K562 (cell line): Measurements from ENCODE around the gene B3GALT4. TPM values are rescaled to one million over a fixed set of nuclear protein-coding genes. Genes with fewer than 3 reads are reported as not detected.

ENCODE experiments used
- ATAC-seq: fragments of 200-7000 bp; cut with Tn5 transposase; 3 replicates; pipeline ENCODE4 v1.9.1; 2020; ENCODE audit warnings: moderate library complexity
- BruUV-seq: library from RNA; stranded (reverse); fragments of 400-500 nt; replicated peaks from 2 replicates; lab custom pipeline; 2021; lab: Mats Ljungman, UMichigan
- CTCF ChIA-PET: fragments of 300-600 bp; formaldehyde crosslinking; extraction: SDS; loops from one replicate; lab custom pipeline; 2021; ENCODE audit warnings: low intra/inter-chr PET ratio; lab: Yijun Ruan, JAX
- POLR2A ChIA-PET: fragments of 300-600, 350-650 bp; sonication (Branson Sonifier 250); formaldehyde crosslinking; extraction: SDS; loops from one replicate; lab custom pipeline; 2021; ENCODE audit warnings: antibody characterized with exemption, inconsistent platforms; lab: Yijun Ruan, JAX
- DNase-seq, 4 experiments: peaks; one replicate each; pipeline versions ENCODE4 v3.0.0 to v3.0.0-alpha.2; 2011 to 2018; ENCODE audit warnings: low spot score in 3 of 4, mixed read lengths in 3 of 4; ENCODE audit errors: extremely low read depth in 1 of 4
- FAIRE-seq: peaks from 2 replicates; lab custom pipeline; 2011; peaks lifted over from hg19 to GRCh38; lab: Jason Lieb, UNC
- H2AFZ ChIP-seq: 2 replicates; pipeline ENCODE4 v1.6.0; 2011; ENCODE audit warnings: low read depth, low read length, control low read depth, inconsistent platforms
- H3K27ac ChIP-seq: fragments of 200-600 bp; 3 replicates; pipeline ENCODE4 v1.8.0; 2011; ENCODE audit warnings: low read depth, mild to moderate bottlenecking, control low read depth, inconsistent platforms, low read length, moderate library complexity, mixed read lengths; ENCODE audit errors: extremely low read depth
- H3K27me3 ChIP-seq, 2 experiments: fragments of 300-600 bp in 1 of 2; 2 replicates in 1 of 2; 3 replicates in 1 of 2; pipeline versions ENCODE4 v1.6.0 to v1.8.0; 2011; ENCODE audit warnings: inconsistent platforms in 2 of 2, low read length in 2 of 2, mild to moderate bottlenecking in 1 of 2, mixed read lengths in 1 of 2, moderate library complexity in 1 of 2; ENCODE audit not compliant: control insufficient read depth in 2 of 2, insufficient read depth in 2 of 2
- H3K36me3 ChIP-seq: fragments of 300-600 bp; 3 replicates; pipeline ENCODE4 v1.8.0; 2011; ENCODE audit warnings: mild to moderate bottlenecking, low read length, inconsistent platforms; ENCODE audit not compliant: control insufficient read depth, insufficient read depth
- H3K4me1 ChIP-seq, 2 experiments: fragments of 200-600 bp in 1 of 2; replicated peaks in 1 of 2; 2 replicates in 1 of 2; 3 replicates in 1 of 2; pipeline versions ENCODE4 v1.5.1 to v1.8.0; 2011; ENCODE audit warnings: inconsistent platforms in 2 of 2, low read length in 2 of 2, mild to moderate bottlenecking in 1 of 2, mixed read lengths in 1 of 2, moderate library complexity in 1 of 2; ENCODE audit not compliant: control insufficient read depth in 2 of 2, insufficient read depth in 2 of 2
- H3K4me2 ChIP-seq: 2 replicates; pipeline ENCODE4 v1.6.1; 2011; ENCODE audit warnings: low read length, control low read depth, inconsistent platforms, mixed read lengths; ENCODE audit not compliant: insufficient read depth
- H3K4me3 ChIP-seq: fragments of 200-600 bp; sonication (generic), shearing (Covaris generic); 2 replicates; pipeline ENCODE4 v1.5.1; 2016; ENCODE audit warnings: control low read depth, inconsistent platforms
- H3K79me2 ChIP-seq: fragments of 200-600 bp; 3 replicates; pipeline ENCODE4 v1.8.0; 2011; ENCODE audit warnings: low read length, inconsistent platforms; ENCODE audit not compliant: control insufficient read depth, insufficient read depth
- H3K9ac ChIP-seq, 2 experiments: 2 replicates each; pipeline versions ENCODE4 v1.6.0 to v1.6.1; 2011; ENCODE audit warnings: low read depth in 2 of 2, low read length in 2 of 2, control low read depth in 1 of 2, inconsistent platforms in 1 of 2, mild to moderate bottlenecking in 1 of 2, mixed read lengths in 1 of 2; ENCODE audit not compliant: insufficient read depth in 1 of 2
- H3K9me1 ChIP-seq: one replicate; pipeline ENCODE4 v1.6.0; 2011; ENCODE audit warnings: inconsistent platforms, mild to moderate bottlenecking, low read length, moderate library complexity; ENCODE audit not compliant: control insufficient read depth, insufficient read depth
- H3K9me3 ChIP-seq: replicated peaks from 2 replicates; pipeline ENCODE4 v1.5.1; 2011; ENCODE audit warnings: low read depth, low read length, inconsistent platforms; ENCODE audit not compliant: control insufficient read depth, insufficient read depth
- H4K20me1 ChIP-seq: replicated peaks from 2 replicates; pipeline ENCODE4 v1.6.1; 2011; ENCODE audit warnings: low read length, inconsistent platforms, mixed read lengths; ENCODE audit not compliant: control insufficient read depth, insufficient read depth
- ATF4 ChIP-seq: fragments of 450-650 bp; formaldehyde crosslinking; IDR thresholded peaks from 2 replicates; pipeline ENCODE4 v1.4.0; 2022; ENCODE audit warnings: mild to moderate bottlenecking, moderate library complexity
- CBX3 ChIP-seq, 2 experiments: IDR thresholded peaks; 1 replicate in 1 of 2; 2 replicates in 1 of 2; pipeline ENCODE4 v1.6.1; 2012; ENCODE audit warnings: inconsistent platforms in 2 of 2, low read length in 2 of 2, borderline replicate concordance in 1 of 2, control low read depth in 1 of 2
- EGR1 ChIP-seq: fragments of 450-650 bp; conservative IDR thresholded peaks from 2 replicates; pipeline ENCODE4 v1.6.1; 2017; ENCODE audit warnings: mild to moderate bottlenecking
- ETS1 ChIP-seq: conservative IDR thresholded peaks from 2 replicates; pipeline ENCODE4 v1.6.1; 2011; ENCODE audit warnings: low read depth, mild to moderate bottlenecking, low read length; ENCODE audit not compliant: control insufficient read depth
- JUND ChIP-seq, 2 experiments: IDR thresholded peaks; 2 replicates in 1 of 2; 3 replicates in 1 of 2; pipeline ENCODE4 v1.6.1; 2011; ENCODE audit warnings: borderline replicate concordance in 2 of 2, low read depth in 2 of 2, low read length in 2 of 2, improper control_type of control experiment in 1 of 2, missing biosample characterization in 1 of 2, missing genetic modification characterization in 1 of 2, missing genetic modification reagents in 1 of 2
- KHSRP ChIP-seq: fragments of 450-650 bp; IDR thresholded peaks from 2 replicates; pipeline ENCODE4 v1.6.1; 2017
- MLLT1 ChIP-seq, 2 experiments: fragments of 450-650 bp; IDR thresholded peaks; 2 replicates each; pipeline ENCODE4 v1.6.1; 2016
- PCBP1 ChIP-seq: fragments of 200-400 bp; formaldehyde crosslinking; IDR thresholded peaks from 2 replicates; pipeline ENCODE4 v1.6.1; 2018; ENCODE audit warnings: mild to moderate bottlenecking, low read depth, low read length; ENCODE audit not compliant: poor library complexity, severe bottlenecking
- RBM17 ChIP-seq: fragments of 200-400 bp; formaldehyde crosslinking; IDR thresholded peaks from 2 replicates; pipeline ENCODE4 v1.6.1; 2017; ENCODE audit warnings: low read depth, mild to moderate bottlenecking, low read length, borderline replicate concordance
- TAF7 ChIP-seq: fragments of 450-650 bp; IDR thresholded peaks from 2 replicates; pipeline ENCODE4 v1.6.1; 2016; ENCODE audit warnings: missing genetic modification characterization, missing compliant biosample characterization
- ZNF77 ChIP-seq: fragments of 250-450 bp; sonication (Bioruptor Pico); IDR thresholded peaks from 2 replicates; pipeline ENCODE4 v1.5.0; 2020
- WGBS: fragments of 100-300 bp; shearing (Covaris generic); methylation state at CpG from one replicate; pipeline ENCODE4 v1.1.6; 2016; ENCODE audit warnings: low coverage, mixed read lengths; ENCODE audit not compliant: insufficient coverage; ENCODE audit errors: missing lambda C conversion rate; 5-methylcytosine and 5-hydroxymethylcytosine counted together
- in situ Hi-C: fragments of 300-500 bp; cut with MboI; formaldehyde crosslinking; loops from 4 replicates; pipeline ENCODE4 v1.15.0; 2018; ENCODE audit warnings: inconsistent platforms, mixed read lengths
- intact Hi-C: fragments of 100-400 bp; cut with micrococcal nuclease; formaldehyde crosslinking; loops from 2 replicates; pipeline ENCODE4 v1.14.2; 2022
- polyA plus RNA-seq, 8 experiments: library from polyadenylated mRNA; depleted of rRNA in 4 of 8; stranded (reverse) in 5 of 8; unstranded in 3 of 8; fragments of >200 nt; fragmentation: Nextera tagmentation in 2 of 8; fragmentation: Illumina TruSeq in 1 of 8; extraction: Ambion mirVana in 2 of 8; extraction: Trizol in 1 of 8; gene quantifications; 2 replicates each; pipeline versions ENCODE4 v1.2.1 to v1.2.3, GENCODE V29; 2011 to 2014; ENCODE audit warnings: inconsistent platforms in 1 of 8, missing spikeins in 1 of 8
- total RNA-seq, 7 experiments: library from RNA; depleted of rRNA in 6 of 7; stranded (reverse); fragments of >200 nt in 6 of 7; fragmentation: Illumina TruSeq in 2 of 7; extraction: Trizol in 2 of 7; gene quantifications; 2 replicates each; pipeline versions ENCODE4 v1.2.1 to v1.2.3, GENCODE V29; 2011 to 2021; ENCODE audit warnings: low replicate concordance in 1 of 7
- TF ChIP-seq, protein P1 (sequence below): fragments of 250-450 bp; sonication (Bioruptor Pico); IDR thresholded peaks from 2 replicates; pipeline ENCODE4 v1.8.0; 2022; ENCODE audit warnings: moderate library complexity, mild to moderate bottlenecking, inconsistent platforms

B3GALT4 gene
- total and polyA plus RNA-seq, 9 of the 15 experiments (the other 6 are each of a cell fraction or from before 2014, with no cell fraction given), result 0.11 to 1.3 (median 0.53) TPM; not detected in 1

DNA sequence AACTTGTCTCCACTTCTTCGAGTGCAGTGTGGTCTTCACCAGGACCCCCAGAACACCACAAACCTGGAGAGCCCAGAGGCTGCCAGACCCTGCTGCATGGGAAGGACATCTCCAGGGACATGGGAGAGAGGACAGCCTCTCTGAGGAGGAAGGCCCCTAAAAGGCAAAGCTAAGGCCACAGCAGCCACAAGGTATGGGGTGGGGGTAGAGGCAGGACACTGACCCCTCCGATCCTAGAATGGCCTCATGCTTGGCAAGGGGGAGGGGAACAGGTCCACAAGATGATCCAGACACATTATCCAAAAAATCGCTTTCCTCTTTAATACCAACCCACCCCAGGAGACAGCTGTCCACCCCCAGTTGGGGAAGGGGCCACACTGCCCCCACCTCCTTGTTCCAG is 1.9 kb downstream of the B3GALT4 start:
- peaks cover 30% of the 10 kb centered on the region for H4K20me1 ChIP-seq
- H3K4me2 ChIP-seq, result no peak overlapping the region
- H2AFZ ChIP-seq, result no peak overlapping the region
- WGBS, result 80% methylated on average over 3 of the region's 3 CpGs
- in situ Hi-C loops, result loop anchor here (10.0 kb wide), 1 partner anchor 126 kb away; no protein-coding TSS in a partner anchor
- no peak for DNase-seq
- H3K27me3 ChIP-seq, result no peaks in the 10 kb centered on the region
- no peak for FAIRE-seq
- H3K36me3 ChIP-seq, result peaks cover 90% of the 10 kb centered on the region
- ChIA-PET POLR2A (interaction anchor here (1.0 to 8.1 kb wide), 4 partner anchors 11 to 38 kb away, joined by 3 to 90 read pairs (median 14); partner anchors contain the start of genes PFDN6, RGL2 and WDR46), CTCF (interaction anchor here (1.9 to 6.6 kb wide), 4 partner anchors 20 to 147 kb away, joined by 5 to 64 read pairs (median 18); partner anchors contain the start of gene RGL2)
- no peak overlapping the region; the same call in 2 of the 3 replicates for H3K27ac ChIP-seq
- no peaks in the 10 kb centered on the region for H3K9me1 ChIP-seq
- BruUV-seq, result no TSS peak
- no peaks in the 10 kb centered on the region for H3K9me3 ChIP-seq
- no peak overlapping the region for H3K4me3 ChIP-seq
- H3K9ac ChIP-seq, result no peak overlapping the region
- H3K4me1 ChIP-seq, result peaks cover 34 to 39% of the 10 kb centered on the region in 2 experiments
- no peak for ATAC-seq
- TF ChIP-seq KHSRP (no peak), JUND (IDR thresholded peaks at IDR 0.05; ENCODE audit: borderline replicate concordance, low read depth, low read length) (no peak), JUND (tag; IDR thresholded peaks at IDR 0.05; ENCODE audit: borderline replicate concordance, low read depth, low read length) (no peak), ETS1 (no peak), ZNF77 (CRISPR knock-in tag) (no peak), PCBP1 (no peak), EGR1 (no peak), MLLT1 (IDR thresholded peaks at IDR 0.05) (no peak), TAF7 (tag) (no peak), CBX3 (IDR thresholded peaks at IDR 0.05; ENCODE audit: borderline replicate concordance in 1 of 2, low read length in 2 of 2) (no peak), RBM17 (no peak), ATF4 (no peak)
- TF ChIP-seq, protein P1, sequence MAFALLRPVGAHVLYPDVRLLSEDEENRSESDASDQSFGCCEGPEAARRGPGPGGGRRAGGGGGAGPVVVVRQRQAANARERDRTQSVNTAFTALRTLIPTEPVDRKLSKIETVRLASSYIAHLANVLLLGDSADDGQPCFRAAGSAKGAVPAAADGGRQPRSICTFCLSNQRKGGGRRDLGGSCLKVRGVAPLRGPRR (CRISPR knock-in tag), result no peak
- TF ChIP-seq, all 486 proteins: peak for 0
- peaks cover 27% of the 10 kb centered on the region for H3K79me2 ChIP-seq
- intact Hi-C loops, result loop anchor here (10.0 kb wide), 1 partner anchor 296 kb away; no protein-coding TSS in a partner anchor
